Frontal cortex (tissue), 4 donors: ENCODE measurements around the gene ELFN1. TPM values are rescaled to one million over a fixed set of nuclear protein-coding genes. Genes with fewer than 3 reads are reported as not detected.
A peak's percentile ranks its signal among the peaks of the same experiment; 100 is the strongest.

Experiments used
- DNase-seq, 2 donors: peaks; one replicate each; pipeline ENCODE4 v3.0.0; 2012; ENCODE audit warnings: low spot score in 2 of 2
- FAIRE-seq: peaks from 2 replicates; lab custom pipeline; 2012; peaks lifted over from hg19 to GRCh38; lab: Jason Lieb, UNC
- total RNA-seq: library from RNA; depleted of rRNA; stranded (reverse); fragments of >200 nt; gene quantifications from one replicate; pipeline ENCODE4 v1.2.3, GENCODE V29; 2014
- donor health status: control.
- donor health status: control.
- donor health status: control.

ELFN1 gene
- total RNA-seq, 1 donor from 2014 or later, result 5.7 TPM

DNA sequence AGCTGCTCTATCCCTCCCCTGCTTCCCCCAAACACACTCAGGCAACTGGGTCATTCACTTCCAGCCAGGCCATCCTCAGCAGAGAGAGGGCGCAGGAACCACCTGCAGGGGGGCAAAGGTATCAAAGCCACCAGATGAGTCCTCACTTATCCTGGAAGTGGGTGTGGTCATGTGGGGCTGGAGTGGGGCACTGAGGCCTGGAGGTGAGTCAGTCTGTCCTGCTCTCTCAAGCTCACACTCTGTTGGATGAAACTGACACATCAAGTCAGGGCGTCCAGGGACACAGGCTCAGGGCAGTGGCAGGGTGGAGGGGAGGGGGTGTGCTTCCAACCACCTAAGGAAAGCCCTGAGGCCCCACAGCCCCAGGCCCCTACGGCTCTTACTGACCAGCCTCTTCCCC, 8.0 kb upstream of the ELFN1 start:
- DNase-seq (no peak), FAIRE-seq (no peak)

DNA sequence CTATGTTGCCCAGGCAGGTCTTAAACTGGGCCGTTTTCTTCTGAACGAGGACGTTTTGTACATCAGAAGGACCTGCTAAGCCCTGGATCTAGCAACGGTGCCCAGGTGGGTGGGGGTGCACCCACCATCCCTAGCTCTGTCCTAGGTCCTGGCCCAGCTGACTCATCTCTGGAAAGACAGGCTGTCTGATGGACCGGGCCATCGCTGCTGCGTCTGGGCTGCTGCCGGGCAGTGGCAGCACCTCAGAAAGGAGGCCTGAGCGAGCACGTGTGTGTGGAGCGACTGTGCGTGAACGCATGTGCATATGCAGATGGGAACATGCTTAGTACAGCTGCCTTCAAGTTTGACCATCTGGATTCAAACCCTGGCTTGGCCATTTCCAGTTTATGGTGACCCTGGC, 7.3 kb upstream of the ELFN1 start:
- no peak for FAIRE-seq

DNA sequence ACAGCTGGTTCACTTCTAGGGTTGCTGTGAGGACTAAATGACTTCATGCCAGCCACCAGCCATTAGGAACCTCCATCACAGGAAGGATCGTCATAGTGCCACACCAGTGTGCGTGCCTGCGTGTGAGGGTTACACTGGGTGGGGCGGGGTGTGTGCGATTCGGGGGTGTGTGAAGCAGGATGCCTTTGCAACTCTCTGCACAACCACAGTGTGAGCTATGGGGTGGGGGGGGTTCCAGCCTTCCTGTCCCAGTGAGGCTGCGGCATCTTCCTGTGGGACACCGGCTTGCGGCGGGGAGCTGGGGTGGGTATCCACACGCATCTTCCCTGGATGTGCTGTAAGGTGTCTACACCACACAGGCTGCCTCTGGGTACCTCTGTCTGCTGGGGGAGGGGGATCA, 6.9 kb upstream of the ELFN1 start:
- DNase-seq (no peak), FAIRE-seq (no peak)

More for the DNA sequence above, 7.3 kb upstream of the ELFN1 start:
- no peak for DNase-seq

DNA sequence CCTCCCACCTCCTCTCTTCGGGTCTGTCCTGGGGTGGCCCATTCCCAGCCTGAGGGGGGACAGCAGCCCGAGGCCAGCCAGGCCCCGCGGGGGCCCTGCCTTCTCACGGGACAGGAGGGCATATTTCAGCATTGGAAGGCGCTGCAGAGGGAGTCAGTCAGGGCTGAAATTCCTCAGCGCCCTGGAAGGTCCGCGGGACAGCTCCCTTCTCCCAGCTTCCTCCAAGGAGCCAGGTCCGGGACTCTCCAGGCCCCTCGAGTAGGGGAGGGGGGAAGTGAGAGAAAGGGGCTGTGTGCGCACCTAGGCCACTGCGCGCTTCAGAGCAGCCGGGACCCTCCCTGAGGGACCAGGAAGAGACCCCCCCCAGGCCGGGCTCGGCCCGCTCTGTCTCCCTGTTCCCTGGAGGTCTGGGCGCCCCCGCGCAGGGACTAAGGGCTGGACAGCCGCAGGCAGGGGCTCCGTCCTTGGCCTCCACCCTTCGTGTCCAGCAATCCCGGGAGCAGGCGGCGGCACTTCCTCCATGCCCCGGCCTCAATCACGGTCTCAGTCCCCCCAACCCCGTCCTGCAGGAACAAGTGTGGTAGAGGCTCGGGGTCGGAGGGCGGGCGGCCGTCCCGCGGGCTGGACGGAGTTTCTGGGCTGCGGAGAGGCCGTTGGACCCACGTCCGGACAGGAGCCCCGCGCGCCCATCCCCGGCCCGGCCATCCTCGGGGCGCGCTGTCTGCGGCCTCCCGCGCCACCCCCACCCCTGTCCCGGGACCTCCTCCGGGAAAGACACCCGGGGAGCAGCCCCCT, 6.0 kb upstream of the ELFN1 start:
- no peak for FAIRE-seq
- DNase-seq, result no peak

DNA sequence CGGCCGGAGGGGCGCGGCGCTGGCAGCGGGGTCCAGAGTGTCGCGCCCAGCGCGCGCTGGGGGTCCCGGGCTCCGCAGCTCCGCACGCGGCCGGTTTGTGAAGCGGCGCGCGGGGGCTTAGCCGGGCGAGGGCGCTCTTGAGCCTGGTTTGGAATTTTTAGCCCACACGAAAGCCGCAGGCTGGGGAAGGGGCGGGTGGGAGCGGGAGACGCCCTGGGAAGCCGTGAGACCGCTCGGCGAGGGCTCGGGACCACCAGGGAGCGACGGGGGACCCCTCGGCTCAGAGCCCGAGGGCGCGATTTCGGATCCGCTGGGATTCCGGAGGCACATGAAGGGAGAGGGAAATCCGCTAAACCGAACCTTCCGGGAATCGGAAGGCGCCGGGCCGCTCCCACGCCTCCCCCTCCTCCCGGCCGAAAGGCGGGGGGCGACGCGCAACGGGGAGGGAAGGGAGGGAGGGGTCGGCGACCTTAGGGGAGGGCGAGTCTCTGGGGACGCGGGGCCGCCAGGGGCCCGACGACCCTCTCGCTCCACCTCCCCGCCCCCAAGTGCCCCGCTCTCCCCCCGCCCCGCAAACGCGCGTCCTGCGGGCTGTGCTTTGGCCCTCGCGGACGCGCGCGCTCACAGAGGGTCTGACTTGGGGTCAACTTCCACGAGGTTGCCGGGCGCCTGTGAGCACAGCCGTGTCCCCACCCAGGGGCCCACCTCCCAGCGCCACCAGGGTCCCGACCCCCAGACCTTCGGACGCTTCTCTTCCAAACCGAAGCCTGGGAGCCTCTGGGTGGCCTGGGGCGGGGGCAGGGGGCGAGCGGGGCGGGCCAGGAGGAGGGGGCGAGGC, 5.1 kb upstream of the ELFN1 start:
- FAIRE-seq (no peak), DNase-seq (peak; percentile 89)

DNA sequence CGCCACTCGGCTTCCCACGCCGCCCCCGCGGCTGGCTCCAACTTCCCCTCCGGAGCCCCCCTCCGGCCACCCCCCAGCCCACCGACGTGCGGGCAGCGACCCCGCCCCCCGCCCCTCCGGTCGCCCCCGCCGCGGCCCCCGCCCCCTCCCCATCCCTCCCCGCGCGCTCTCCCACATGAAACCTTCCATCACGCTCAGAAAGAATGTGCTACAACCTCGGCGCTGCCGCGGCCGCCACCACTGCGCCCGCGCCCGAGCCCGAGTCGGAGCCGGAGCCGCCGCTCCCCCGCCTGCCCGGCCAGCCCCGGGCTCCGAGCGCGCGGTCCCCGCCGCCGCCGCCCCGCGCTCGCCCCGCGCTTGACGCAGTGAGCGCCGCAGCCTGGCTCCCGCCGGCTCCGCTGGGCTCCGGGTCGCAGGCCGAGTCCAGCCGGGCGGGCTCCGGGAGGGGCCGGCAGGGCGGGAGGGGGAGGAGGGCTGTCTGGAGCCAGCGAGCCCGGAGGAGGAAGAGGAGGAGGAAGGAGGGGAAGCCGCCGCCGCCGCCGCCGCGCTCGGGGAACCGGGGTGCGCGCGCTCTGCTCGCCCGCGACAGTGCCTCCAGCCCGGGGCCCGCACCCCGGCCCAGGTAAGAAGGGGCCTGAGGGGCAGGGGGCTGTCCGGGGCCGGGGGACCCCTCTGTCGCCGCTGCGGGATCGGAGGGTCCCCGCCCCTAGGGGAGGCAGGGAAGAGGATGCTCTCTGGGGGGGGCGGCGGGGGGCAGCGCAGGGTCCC, 4.3 kb upstream of the ELFN1 start:
- DNase-seq, result peak; percentile 65 to 69
- no peak for FAIRE-seq

DNA sequence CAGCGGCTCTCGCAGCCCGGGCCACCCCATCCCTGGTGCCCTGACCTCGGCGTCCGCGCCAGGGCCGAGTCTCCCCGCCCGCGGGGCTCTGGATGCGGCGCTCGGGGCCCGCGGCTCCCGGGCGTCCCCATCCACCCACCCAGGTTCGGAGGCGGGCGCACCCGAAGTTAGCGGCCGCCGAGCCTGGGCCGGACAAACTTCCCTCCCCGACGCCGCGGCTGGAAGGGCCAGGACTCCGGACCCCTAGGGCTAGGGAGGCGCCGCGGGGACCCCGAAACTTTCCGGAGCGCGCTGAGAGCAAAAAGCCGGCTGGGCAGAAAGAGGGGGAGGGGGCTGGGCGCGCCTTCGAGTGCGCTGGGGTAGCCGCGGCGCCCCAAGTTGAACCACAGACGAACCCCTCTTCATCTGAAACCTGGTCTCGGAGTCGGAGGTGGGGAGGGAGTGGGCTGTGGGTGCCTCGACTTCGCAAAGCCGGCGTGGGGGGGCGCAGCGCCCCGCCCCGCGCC, 3.7 kb upstream of the ELFN1 start:
- peak; percentile 44 to 61 for DNase-seq

DNA sequence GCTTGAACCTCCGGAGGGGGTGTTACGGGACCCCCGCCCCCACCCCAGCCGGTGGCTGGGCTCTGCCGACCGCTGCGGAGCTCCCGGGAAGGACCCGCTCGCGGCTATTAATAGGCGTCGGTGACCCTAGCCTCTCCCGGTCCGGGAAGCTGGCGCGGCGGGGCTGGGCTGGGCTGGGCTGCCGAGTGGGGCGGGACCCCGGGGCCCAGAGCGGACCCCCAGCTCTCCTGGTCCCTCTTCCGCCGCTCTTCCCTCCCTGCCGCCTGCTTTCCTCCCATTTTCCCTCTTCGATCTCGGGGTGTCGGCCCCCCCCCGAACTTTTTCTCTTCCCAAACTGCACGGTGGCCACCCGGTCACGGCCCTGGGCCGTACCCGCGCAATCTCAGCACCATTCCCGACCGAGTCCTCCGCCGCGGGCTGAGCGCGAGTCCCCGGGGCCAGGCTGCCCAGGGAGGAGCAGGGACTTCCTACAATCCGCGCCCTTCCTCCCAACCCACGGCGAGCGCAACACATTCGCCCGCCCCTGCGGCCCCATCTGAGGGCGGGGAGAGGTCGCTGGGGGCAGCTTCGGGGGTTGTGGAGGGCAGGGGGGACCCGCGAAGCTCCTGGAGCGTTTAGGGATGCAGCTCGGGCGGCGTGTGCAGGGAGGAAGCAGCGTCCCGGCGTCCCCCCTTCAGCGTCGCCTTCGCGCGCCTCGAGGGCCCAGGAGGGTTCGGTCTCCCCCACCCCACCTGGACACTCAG, 3.1 kb upstream of the ELFN1 start:
- DNase-seq (peak; percentile 59 to 67), FAIRE-seq (no peak)

More for the DNA sequence above, 3.7 kb upstream of the ELFN1 start:
- no peak for FAIRE-seq

DNA sequence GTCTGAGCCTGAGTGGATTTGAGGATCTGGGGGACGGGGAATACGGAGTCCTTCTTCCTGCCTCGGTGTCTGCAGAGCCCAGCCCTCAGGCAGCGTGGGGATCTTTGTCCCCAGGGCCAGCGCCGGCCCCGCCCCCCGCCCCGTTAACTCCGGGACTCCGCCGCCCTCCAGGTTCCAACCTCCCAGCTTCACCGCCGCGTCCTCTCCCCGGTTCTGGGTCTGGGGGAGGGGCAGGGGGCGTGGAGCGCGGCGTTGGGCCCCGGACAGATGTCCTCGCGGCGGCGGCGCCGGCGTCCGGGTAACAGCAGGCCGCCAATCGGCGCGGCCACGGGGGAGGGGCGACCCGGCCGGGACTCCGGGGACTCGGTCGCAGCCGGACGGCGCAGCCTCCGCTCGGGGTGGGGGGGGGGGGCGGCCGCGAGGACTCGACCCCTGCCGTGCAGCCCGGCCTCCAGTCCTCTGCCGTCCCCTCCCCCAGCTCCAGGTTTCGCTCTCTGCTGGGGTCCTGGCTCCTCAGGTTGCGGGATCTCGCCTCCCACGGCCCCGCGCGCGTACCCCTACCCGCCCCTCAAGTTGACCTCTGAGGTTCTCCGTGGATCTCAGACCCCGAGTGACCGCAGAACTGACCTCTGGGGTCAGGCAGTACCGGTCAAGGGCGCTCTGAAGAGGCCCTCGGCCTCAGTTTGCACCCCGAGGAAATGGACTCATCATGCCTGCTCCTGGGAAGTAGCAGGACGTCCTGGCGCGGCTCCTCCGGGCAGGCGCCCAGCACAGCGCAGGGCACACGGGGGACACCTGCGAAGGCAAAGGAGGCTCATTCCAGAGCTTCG, 2.3 kb upstream of the ELFN1 start:
- FAIRE-seq, result no peak
- peak; percentile 39 to 45 for DNase-seq

DNA sequence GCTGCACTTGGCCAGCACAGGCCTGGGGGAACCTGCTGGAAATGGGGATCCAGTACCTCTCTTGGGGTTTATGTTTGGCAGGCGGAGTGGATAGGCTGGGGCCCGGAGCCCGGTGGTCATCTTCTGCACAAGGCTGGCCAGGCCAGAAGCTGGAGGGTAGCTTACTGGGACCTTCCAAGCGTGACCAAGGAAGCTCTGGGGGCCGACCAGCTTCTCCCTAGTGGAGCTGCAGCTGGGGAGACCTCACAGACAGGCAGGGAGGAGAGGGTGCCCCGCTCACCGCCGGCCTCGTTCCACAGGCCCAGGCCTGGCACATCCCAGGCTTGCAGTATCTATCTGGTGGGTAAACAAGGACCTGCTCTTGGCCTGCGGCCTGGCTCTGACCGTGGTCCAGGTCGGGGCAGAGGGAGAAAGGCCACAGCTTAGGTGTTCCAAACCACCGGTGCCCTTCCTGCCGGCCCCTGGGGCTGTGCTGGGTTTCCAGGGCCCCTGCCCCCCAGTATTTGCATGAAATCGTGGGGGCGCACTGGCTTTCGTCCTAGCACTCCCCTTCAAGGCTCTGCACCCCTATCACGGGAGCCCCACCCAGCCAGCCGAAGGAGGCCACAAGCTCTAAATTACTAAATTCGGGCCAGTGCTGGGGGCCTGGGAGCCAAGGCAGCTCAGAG, 1.5 kb upstream of the ELFN1 start:
- no peak for FAIRE-seq
- DNase-seq, result peak; percentile 19 to 38

DNA sequence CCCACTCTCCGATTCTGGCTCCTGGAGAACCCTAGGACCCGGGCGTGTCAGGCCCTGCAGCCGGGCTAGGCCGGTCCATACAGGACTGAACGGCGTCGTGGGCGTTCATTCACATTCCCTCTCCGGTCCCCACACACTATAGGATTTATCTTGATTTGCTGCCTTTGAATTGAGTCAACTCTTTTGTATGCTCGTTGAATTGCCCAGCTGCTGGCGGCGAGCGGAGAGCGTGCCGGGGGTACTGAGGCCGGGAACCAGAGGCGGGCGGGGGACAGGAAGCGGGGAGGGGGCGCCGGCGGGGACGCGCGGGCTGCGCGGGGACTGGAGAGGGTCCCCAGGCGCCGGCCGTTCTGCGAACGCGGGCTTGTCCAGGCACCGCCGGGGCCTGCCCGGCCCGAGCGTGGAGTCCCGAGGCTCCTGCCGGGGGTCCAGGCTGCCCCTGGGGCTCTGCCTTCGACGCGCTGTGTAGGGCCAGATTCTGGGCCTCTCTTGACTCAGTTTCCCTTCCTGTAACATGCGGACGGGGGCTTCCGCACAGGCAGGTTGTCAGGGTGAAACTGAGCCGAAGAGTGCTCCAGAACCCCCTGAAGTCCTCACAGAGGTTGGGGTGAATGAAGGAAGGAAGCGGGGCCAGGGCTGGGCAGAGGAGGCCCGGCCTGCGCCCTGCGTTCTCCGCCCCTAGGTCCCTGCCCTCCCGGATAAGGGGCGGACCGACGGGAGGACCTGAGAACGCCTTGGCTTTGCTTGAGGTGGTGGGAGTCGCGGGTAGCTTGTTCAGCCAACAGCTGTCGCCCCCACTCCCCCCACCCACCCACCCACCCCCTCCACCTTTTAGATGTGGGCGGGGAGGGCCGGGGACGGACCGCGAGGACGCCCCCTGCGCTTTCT, 769 bp upstream of the ELFN1 start:
- FAIRE-seq (no peak), DNase-seq (peak; percentile 50 to 51)

DNA sequence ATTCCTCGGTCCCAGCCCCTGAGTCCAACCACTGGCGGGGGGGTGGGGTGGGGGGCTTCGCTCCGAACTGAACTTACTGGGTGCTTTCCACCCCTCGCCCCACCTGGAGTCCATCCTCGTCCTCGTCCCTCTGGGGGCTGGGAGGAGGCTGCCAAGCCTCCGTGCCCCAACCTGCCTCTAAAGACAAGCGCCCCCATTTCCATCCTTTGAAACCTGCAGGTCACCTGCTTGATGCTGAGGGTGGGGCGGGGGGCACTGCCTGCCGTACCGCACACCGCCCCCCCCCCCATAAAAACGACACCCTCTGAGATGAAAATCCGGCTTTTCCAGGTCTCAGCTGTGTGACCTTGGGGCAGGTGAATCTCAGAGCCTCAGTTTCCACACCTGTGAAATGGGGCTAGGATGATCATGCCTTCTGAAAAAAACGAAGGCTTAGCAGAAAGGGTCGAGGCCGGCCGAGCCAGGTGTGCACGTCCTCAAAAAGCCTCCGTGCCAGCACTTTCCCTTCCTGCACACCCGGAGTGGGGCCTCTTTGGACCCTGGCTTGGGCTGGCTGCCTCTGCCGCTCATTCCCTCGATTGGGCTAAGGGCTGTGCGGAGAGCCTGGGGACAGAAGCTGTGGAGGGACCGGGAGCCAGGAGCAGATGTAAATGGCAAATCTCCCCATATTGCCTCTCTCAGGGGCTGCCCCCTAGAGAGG, 967 bp downstream of the ELFN1 start:
- DNase-seq, result peak; percentile 7 to 23
- no peak for FAIRE-seq

DNA sequence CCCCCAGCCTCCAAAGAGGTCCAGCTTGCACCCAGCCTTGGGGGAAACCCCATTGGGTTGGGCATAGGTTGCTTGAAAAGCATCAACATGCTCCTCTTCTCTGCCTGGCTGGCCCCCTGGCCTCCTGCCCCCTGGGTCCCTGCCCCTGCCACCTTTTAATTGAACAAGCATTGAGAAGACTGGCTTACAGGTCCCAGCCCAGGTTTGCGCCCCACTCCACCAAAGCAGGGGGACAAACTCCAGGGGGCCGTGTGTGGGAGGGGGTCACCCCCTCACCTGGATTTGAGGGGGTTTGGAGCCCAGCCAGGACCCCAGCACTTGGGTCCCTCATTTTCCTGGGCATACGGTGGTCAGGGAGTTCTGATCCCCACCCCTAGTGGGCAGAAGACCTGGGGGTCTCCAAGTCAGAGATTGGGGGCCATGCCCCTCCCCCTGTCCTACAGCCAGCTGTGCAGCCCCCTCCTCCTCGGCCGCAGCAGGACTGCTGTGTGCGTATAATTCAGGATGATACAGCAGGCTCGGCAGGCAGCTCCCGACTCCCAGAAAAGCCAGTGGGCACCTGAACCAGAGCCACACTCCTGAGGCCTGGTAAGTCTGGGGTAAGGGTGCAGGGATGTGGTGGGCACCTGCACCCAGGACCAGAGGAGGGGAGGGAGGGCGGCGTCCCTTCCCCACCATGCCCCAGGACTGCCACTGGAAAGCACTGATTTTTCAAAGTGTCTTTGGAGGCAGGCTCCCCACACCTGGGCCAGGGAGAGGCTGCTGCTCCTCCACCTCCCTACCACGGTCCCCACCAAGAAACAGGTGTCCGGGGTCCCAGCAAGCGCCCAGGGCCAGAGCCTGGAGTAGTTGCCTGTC, 1.7 kb downstream of the ELFN1 start:
- no peak for FAIRE-seq
- peak in 1 of 2 donors; percentile 16 for DNase-seq

DNA sequence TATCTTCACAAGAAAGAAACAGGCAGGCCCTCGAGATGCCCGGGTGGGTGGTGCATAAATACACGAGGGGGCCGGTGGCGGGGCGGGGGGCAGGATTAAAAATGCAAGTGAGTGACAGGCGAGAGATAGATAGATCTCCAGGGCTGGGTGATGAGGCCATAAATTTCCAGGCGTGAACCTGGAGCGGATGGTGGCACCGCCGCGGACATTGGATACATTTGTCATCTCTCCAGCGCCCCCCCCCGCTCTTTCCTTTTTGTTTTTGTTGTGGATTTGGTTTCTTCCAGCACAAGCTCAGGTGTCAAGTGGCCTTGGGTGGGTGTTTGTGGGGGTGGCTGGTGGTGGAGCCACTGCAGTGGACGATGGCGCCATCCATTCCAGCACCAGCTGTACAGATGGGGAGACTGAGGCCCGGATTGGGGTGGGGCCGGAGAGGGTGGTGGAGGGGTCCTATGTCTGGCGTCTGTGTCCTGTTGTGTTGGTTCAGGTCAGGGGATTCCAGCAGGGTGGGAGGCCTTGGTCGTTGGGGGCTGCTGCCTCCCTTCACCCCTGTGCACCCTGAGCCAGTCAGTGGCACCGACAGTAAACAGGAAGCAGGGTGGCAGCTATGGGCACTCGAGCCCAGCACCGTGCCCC, 2.9 kb downstream of the ELFN1 start:
- FAIRE-seq (no peak), DNase-seq (no peak)

DNA sequence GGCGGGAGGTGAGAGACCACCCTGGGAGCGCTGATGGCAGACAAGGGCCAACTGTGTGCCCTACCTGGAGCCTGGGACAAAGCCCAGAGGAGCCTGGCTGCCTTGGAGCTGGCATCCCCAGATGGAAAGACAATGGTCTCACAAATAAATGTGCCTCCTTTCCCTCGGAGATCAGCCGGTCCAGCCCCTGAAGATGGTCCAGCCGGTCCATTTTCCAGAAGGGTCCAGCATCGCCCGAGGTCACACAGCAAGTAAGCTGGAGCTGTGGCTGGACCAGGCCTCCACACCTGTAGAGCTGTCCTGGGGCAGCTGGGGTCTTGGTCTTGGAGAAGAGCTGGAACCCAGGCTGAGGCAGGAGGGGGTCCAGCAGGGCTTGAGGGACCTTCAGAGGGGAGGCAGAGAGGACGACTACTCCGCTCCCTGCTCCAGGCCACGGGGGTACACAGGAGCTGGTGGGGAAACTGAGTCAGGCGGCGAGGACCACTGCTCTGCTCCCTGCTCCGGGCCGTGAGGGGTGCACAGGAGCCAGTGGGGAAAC, 3.6 kb downstream of the ELFN1 start:
- DNase-seq (no peak), FAIRE-seq (no peak)
